Colonic mucosa (tissue), 4 donors: ENCODE measurements around the gene RNF113B. TPM values are rescaled to one million over a fixed set of nuclear protein-coding genes. Genes with fewer than 3 reads are reported as not detected.

ENCODE experiments used
- DNase-seq: peaks from one replicate; pipeline ENCODE4 v3.0.0-alpha.2; 2020
- H3K27ac ChIP-seq: fragments of 200-600 bp; one replicate; pipeline ENCODE4 v1.8.0; 2021
- H3K27me3 ChIP-seq: fragments of 200-600 bp; one replicate; pipeline ENCODE4 v1.8.0; 2021
- H3K36me3 ChIP-seq: fragments of 200-600 bp; one replicate; pipeline ENCODE4 v1.8.0; 2021
- H3K4me1 ChIP-seq: fragments of 200-600 bp; one replicate; pipeline ENCODE4 v1.8.0; 2021; ENCODE audit warnings: mild to moderate bottlenecking
- H3K4me3 ChIP-seq: fragments of 200-600 bp; one replicate; pipeline ENCODE4 v1.8.0; 2021
- H3K9ac ChIP-seq, 2 donors: one replicate each; pipeline ENCODE4 v1.7.0; 2013; ENCODE audit warnings: control low read depth in 2 of 2, low read depth in 2 of 2, low read length in 2 of 2
- H3K9me3 ChIP-seq: fragments of 200-600 bp; one replicate; pipeline ENCODE4 v1.8.0; 2021
- CTCF ChIP-seq: fragments of 200-600 bp; IDR thresholded peaks from one replicate; pipeline ENCODE4 v1.8.0; 2022; ENCODE audit warnings: antibody characterized with exemption, mild to moderate bottlenecking
- intact Hi-C: fragments of 100-400 bp; cut with DNase I; formaldehyde crosslinking; loops from one replicate; pipeline ENCODE4 v1.14.1; 2022
- total RNA-seq, 2 donors: library from RNA; stranded (reverse); fragmentation: NEBNext Ultra II Directional in 1 of 2; extraction: Animal tissue kit (Norgen Biotek cat#: 25700) in 1 of 2; gene quantifications; one replicate each; pipeline ENCODE4 v1.2.1, GENCODE V29; 2021
- donor health status: healthy.
- donor health status: DM: no; HTN: no; CAD: no.
- donor health status: DM: no; HTN: no; CAD: no.

The RNF113B gene
- total RNA-seq, 2 donors from 2014 or later, result not detected

GRCh38 chr13:98184792-98185191, 7.7 kb upstream of the RNF113B start:
- H3K27ac ChIP-seq, result no peak overlapping the region
- H3K4me3 ChIP-seq, result no peak overlapping the region
- TF ChIP-seq CTCF, result no peak
- no peaks in the 10 kb centered on the region for H3K36me3 ChIP-seq
- H3K9ac ChIP-seq, result no peak overlapping the region
- DNase-seq, result no peak
- no peaks in the 10 kb centered on the region for H3K4me1 ChIP-seq
- no peaks in the 10 kb centered on the region for H3K27me3 ChIP-seq
- intact Hi-C loops, result no loop called here
- no peaks in the 10 kb centered on the region for H3K9me3 ChIP-seq

GRCh38 chr13:98182589-98182988, 5.5 kb upstream of the RNF113B start:
- H3K36me3 ChIP-seq, result no peaks in the 10 kb centered on the region
- no peaks in the 10 kb centered on the region for H3K4me1 ChIP-seq
- H3K9ac ChIP-seq, result no peak overlapping the region
- no peak overlapping the region for H3K4me3 ChIP-seq
- intact Hi-C loops, result no loop called here
- H3K27ac ChIP-seq, result no peak overlapping the region
- no peak for TF ChIP-seq CTCF
- H3K9me3 ChIP-seq, result no peaks in the 10 kb centered on the region
- DNase-seq, result no peak
- H3K27me3 ChIP-seq, result no peaks in the 10 kb centered on the region

GRCh38 chr13:98182153-98182552, 5.1 kb upstream of the RNF113B start:
- TF ChIP-seq CTCF, result no peak
- H3K9me3 ChIP-seq, result no peaks in the 10 kb centered on the region
- no peak overlapping the region for H3K4me3 ChIP-seq
- no peaks in the 10 kb centered on the region for H3K4me1 ChIP-seq
- intact Hi-C loops, result no loop called here
- H3K9ac ChIP-seq, result no peak overlapping the region
- no peak overlapping the region for H3K27ac ChIP-seq
- H3K27me3 ChIP-seq, result no peaks in the 10 kb centered on the region
- no peak for DNase-seq
- H3K36me3 ChIP-seq, result no peaks in the 10 kb centered on the region

GRCh38 chr13:98181111-98181815, 4.2 kb upstream of the RNF113B start:
- Histone ChIP-seq H3K9ac (no peak overlapping the region), H3K9me3 (no peaks in the 10 kb centered on the region), H3K4me1 (no peaks in the 10 kb centered on the region), H3K4me3 (no peak overlapping the region), H3K27ac (no peak overlapping the region), H3K27me3 (no peaks in the 10 kb centered on the region), H3K36me3 (no peaks in the 10 kb centered on the region)
- no peak for TF ChIP-seq CTCF
- intact Hi-C loops, result no loop called here
- no peak for DNase-seq

- no peaks in the 10 kb centered on the region for H3K36me3 ChIP-seq
- TF ChIP-seq CTCF, result no peak
- no peaks in the 10 kb centered on the region for H3K9me3 ChIP-seq
- no peaks in the 10 kb centered on the region for H3K27me3 ChIP-seq
- H3K9ac ChIP-seq, result no peak overlapping the region
- no peak overlapping the region for H3K4me3 ChIP-seq
- H3K27ac ChIP-seq, result no peak overlapping the region
- no peaks in the 10 kb centered on the region for H3K4me1 ChIP-seq
- intact Hi-C loops, result no loop called here
- no peak for DNase-seq
These were observed 3.0 kb upstream of the RNF113B start for GRCh38 chr13:98180092-98180491.
